Astrocyte (in vitro differentiated cells and primary cell): ENCODE measurements around the gene TNIK. TPM values are rescaled to one million over a fixed set of nuclear protein-coding genes. Genes with fewer than 3 reads are reported as not detected.

ENCODE experiments used
- DNase-seq: peaks from one replicate; pipeline ENCODE4 v3.0.0-alpha.2; 2010; ENCODE audit warnings: low read depth
- FAIRE-seq: peaks from 2 replicates; lab custom pipeline; 2011; peaks lifted over from hg19 to GRCh38; lab: Jason Lieb, UNC
- H2AFZ ChIP-seq: 2 replicates; pipeline ENCODE4 v1.6.0; 2012; ENCODE audit warnings: low read depth, low read length, inconsistent platforms
- H3K27ac ChIP-seq: 2 replicates; pipeline ENCODE4 v1.5.1; 2011; ENCODE audit warnings: low read depth, low read length, inconsistent platforms
- H3K27me3 ChIP-seq: 2 replicates; pipeline ENCODE4 v1.6.0; 2011; ENCODE audit warnings: low read length, inconsistent platforms; ENCODE audit not compliant: insufficient read depth
- H3K36me3 ChIP-seq: 2 replicates; pipeline ENCODE4 v1.5.1; 2011; ENCODE audit warnings: low read length, inconsistent platforms; ENCODE audit not compliant: insufficient read depth
- H3K4me1 ChIP-seq: 2 replicates; pipeline ENCODE4 v1.5.1; 2011; ENCODE audit warnings: low read length, inconsistent platforms; ENCODE audit not compliant: insufficient read depth
- H3K4me2 ChIP-seq: 2 replicates; pipeline ENCODE4 v1.6.0; 2012; ENCODE audit warnings: low read length, inconsistent platforms
- H3K4me3 ChIP-seq: 2 replicates; pipeline ENCODE4 v1.5.1; 2011; ENCODE audit warnings: low read depth, mild to moderate bottlenecking, low read length, inconsistent platforms; ENCODE audit not compliant: insufficient read depth
- H3K79me2 ChIP-seq: 2 replicates; pipeline ENCODE4 v1.6.0; 2012; ENCODE audit warnings: mild to moderate bottlenecking, low read length, inconsistent platforms; ENCODE audit not compliant: insufficient read depth
- H3K9ac ChIP-seq: 2 replicates; pipeline ENCODE4 v1.6.0; 2012; ENCODE audit warnings: mild to moderate bottlenecking, low read length, inconsistent platforms
- H3K9me3 ChIP-seq: 2 replicates; pipeline ENCODE4 v1.5.1; 2012; ENCODE audit warnings: low read depth, mild to moderate bottlenecking, low read length, inconsistent platforms; ENCODE audit not compliant: insufficient read depth
- H4K20me1 ChIP-seq: 2 replicates; pipeline ENCODE4 v1.6.0; 2012; ENCODE audit warnings: low read length, inconsistent platforms; ENCODE audit not compliant: insufficient read depth
- H3K27ac Mint-ChIP-seq: one replicate; pipeline ENCODE4 v1.8.0; 2021; ENCODE audit warnings: mild to moderate bottlenecking, mixed read lengths; ENCODE audit not compliant: unreplicated experiment
- H3K27me3 Mint-ChIP-seq: one replicate; pipeline ENCODE4 v1.8.0; 2021; ENCODE audit warnings: low read depth, mixed read lengths; ENCODE audit not compliant: unreplicated experiment
- H3K36me3 Mint-ChIP-seq: one replicate; pipeline ENCODE4 v1.8.0; 2021; ENCODE audit warnings: low read depth, mixed read lengths; ENCODE audit not compliant: unreplicated experiment
- H3K4me1 Mint-ChIP-seq: one replicate; pipeline ENCODE4 v1.8.0; 2021; ENCODE audit warnings: low read depth, mixed read lengths; ENCODE audit not compliant: unreplicated experiment
- H3K4me3 Mint-ChIP-seq: one replicate; pipeline ENCODE4 v1.8.0; 2021; ENCODE audit warnings: mild to moderate bottlenecking, moderate library complexity, mixed read lengths; ENCODE audit not compliant: unreplicated experiment
- H3K9me3 Mint-ChIP-seq: one replicate; pipeline ENCODE4 v1.8.0; 2021; ENCODE audit warnings: mild to moderate bottlenecking, mixed read lengths; ENCODE audit not compliant: unreplicated experiment
- CTCF ChIP-seq: IDR thresholded peaks from 2 replicates; pipeline ENCODE4 v1.5.1; 2011; ENCODE audit warnings: low read depth, mild to moderate bottlenecking, inconsistent platforms, low read length, moderate library complexity; ENCODE audit not compliant: insufficient read depth
- EZH2 ChIP-seq: IDR thresholded peaks from 2 replicates; pipeline ENCODE4 v1.6.1; 2012; ENCODE audit warnings: mild to moderate bottlenecking, low read length, inconsistent platforms; ENCODE audit not compliant: insufficient read depth
- total RNA-seq: library from RNA; stranded (reverse); gene quantifications from 2 replicates; pipeline ENCODE4 v1.2.1, GENCODE V29; 2021

Gene TNIK
- total RNA-seq, 1 donor from 2014 or later: 70.0 TPM

GRCh38 chr3:171225165-171225564 lies 235.0 kb downstream of the TNIK start:
- Histone ChIP-seq H3K79me2 (no peaks in the 10 kb centered on the region), H2AFZ (no peak overlapping the region), H3K4me3 (no peak overlapping the region), H3K4me2 (no peak overlapping the region), H3K27ac (peak overlapping the region; percentile 42), H3K36me3 (no peaks in the 10 kb centered on the region), H3K4me1 (peaks cover 5% of the 10 kb centered on the region), H3K9me3 (peaks cover 4% of the 10 kb centered on the region), H3K9ac (no peak overlapping the region), H4K20me1 (no peaks in the 10 kb centered on the region), H3K27me3 (no peaks in the 10 kb centered on the region)
- peaks cover 2% of the 10 kb centered on the region for H3K9me3 Mint-ChIP-seq
- FAIRE-seq: no peak
- no peak for TF ChIP-seq EZH2
- TF ChIP-seq CTCF: no peak
- no peaks in the 10 kb centered on the region for H3K27me3 Mint-ChIP-seq
- H3K27ac Mint-ChIP-seq: no peak overlapping the region
- no peak overlapping the region for H3K4me3 Mint-ChIP-seq
- H3K4me1 Mint-ChIP-seq: no peaks in the 10 kb centered on the region
- no peak for DNase-seq
- peaks cover 15% of the 10 kb centered on the region for H3K36me3 Mint-ChIP-seq

- no peak overlapping the region for H3K4me2 ChIP-seq
- H3K4me1 Mint-ChIP-seq: no peaks in the 10 kb centered on the region
- H3K36me3 Mint-ChIP-seq: peaks cover 15% of the 10 kb centered on the region
- H4K20me1 ChIP-seq: no peaks in the 10 kb centered on the region
- H3K9ac ChIP-seq: no peak overlapping the region
- no peak overlapping the region for H3K27ac Mint-ChIP-seq
- H3K9me3 Mint-ChIP-seq: peaks cover 2% of the 10 kb centered on the region
- TF ChIP-seq CTCF: no peak
- TF ChIP-seq EZH2: no peak
- H3K4me3 ChIP-seq: no peak overlapping the region
- no peaks in the 10 kb centered on the region for H3K79me2 ChIP-seq
- no peak overlapping the region for H2AFZ ChIP-seq
- H3K27ac ChIP-seq: no peak overlapping the region
- H3K4me1 ChIP-seq: peaks cover 5% of the 10 kb centered on the region
- DNase-seq (no peak), FAIRE-seq (no peak)
- peaks cover 4% of the 10 kb centered on the region for H3K9me3 ChIP-seq
- no peaks in the 10 kb centered on the region for H3K27me3 Mint-ChIP-seq
- H3K4me3 Mint-ChIP-seq: no peak overlapping the region
- H3K36me3 ChIP-seq: no peaks in the 10 kb centered on the region
- H3K27me3 ChIP-seq: no peaks in the 10 kb centered on the region
Measured at GRCh38 chr3:171223396-171223795, 236.8 kb downstream of the TNIK start.

GRCh38 chr3:171222995-171223394 lies 237.2 kb downstream of the TNIK start:
- H3K36me3 ChIP-seq: no peaks in the 10 kb centered on the region
- no peak for TF ChIP-seq CTCF
- TF ChIP-seq EZH2: no peak
- DNase-seq (no peak), FAIRE-seq (no peak)
- Mint-ChIP-seq H3K27me3 (no peaks in the 10 kb centered on the region), H3K9me3 (peaks cover 2% of the 10 kb centered on the region), H3K36me3 (peaks cover 15% of the 10 kb centered on the region), H3K4me3 (no peak overlapping the region), H3K27ac (no peak overlapping the region), H3K4me1 (no peaks in the 10 kb centered on the region)
- no peak overlapping the region for H3K27ac ChIP-seq
- H3K9ac ChIP-seq: no peak overlapping the region
- H3K4me1 ChIP-seq: peaks cover 5% of the 10 kb centered on the region
- H2AFZ ChIP-seq: no peak overlapping the region
- peaks cover 4% of the 10 kb centered on the region for H3K9me3 ChIP-seq
- H3K4me2 ChIP-seq: no peak overlapping the region
- H3K27me3 ChIP-seq: no peaks in the 10 kb centered on the region
- no peaks in the 10 kb centered on the region for H4K20me1 ChIP-seq
- no peaks in the 10 kb centered on the region for H3K79me2 ChIP-seq
- no peak overlapping the region for H3K4me3 ChIP-seq
